A549 (cell line): Measurements from ENCODE around the gene GPR89B.

Source experiments
- BHLHE40 ChIP-seq: IDR thresholded peaks from 2 replicates; pipeline ENCODE4 v1.6.1; 2012; ENCODE audit warnings: low read depth, low read length, inconsistent platforms
- CEBPB ChIP-seq, 2 experiments: fragments of >200 bp in 1 of 2; sonication (Bioruptor Twin) in 1 of 2; formaldehyde crosslinking in 1 of 2; IDR thresholded peaks; 2 replicates each; pipeline ENCODE4 v1.6.1; 2012 to 2016
- CHD2 ChIP-seq: fragments of 150-350 bp; IDR thresholded peaks from 2 replicates; pipeline ENCODE4 v1.6.1; 2014; ENCODE audit warnings: low read length; ENCODE audit not compliant: partially characterized antibody
- CTCF ChIP-seq: fragments of >200 bp; sonication (Bioruptor Twin); formaldehyde crosslinking; IDR thresholded peaks from 3 replicates; pipeline ENCODE4 v1.5.1; 2016
- FOSB ChIP-seq: fragments of 250-450 bp; sonication (Bioruptor Pico); IDR thresholded peaks from 2 replicates; pipeline ENCODE4 v1.5.0; 2020; ENCODE audit warnings: mild to moderate bottlenecking, moderate library complexity
- MAZ ChIP-seq: fragments of 150-350 bp; IDR thresholded peaks from 2 replicates; pipeline ENCODE4 v1.6.1; 2014; ENCODE audit warnings: antibody characterized with exemption, low read depth, low read length, borderline replicate concordance
- NR3C1 ChIP-seq: fragments of >200 bp; sonication (Bioruptor Twin); formaldehyde crosslinking; IDR thresholded peaks from 3 replicates; pipeline ENCODE4 v1.6.1; 2017
- POLR2A ChIP-seq: IDR thresholded peaks from 2 replicates; pipeline ENCODE4 v1.6.1; 2012; ENCODE audit warnings: mild to moderate bottlenecking, low read length
- RAD21 ChIP-seq, 2 experiments: fragments of >200 bp in 1 of 2; sonication (Bioruptor Twin) in 1 of 2; formaldehyde crosslinking in 1 of 2; IDR thresholded peaks in 1 of 2; conservative IDR thresholded peaks in 1 of 2; 2 replicates in 1 of 2; 3 replicates in 1 of 2; pipeline ENCODE4 v1.6.1; 2012 to 2018; ENCODE audit warnings: inconsistent platforms in 1 of 2
- RCOR1 ChIP-seq: fragments of 150-350 bp; IDR thresholded peaks from 2 replicates; pipeline ENCODE4 v1.6.1; 2014; ENCODE audit warnings: antibody characterized with exemption, low read length, low read depth
- SMC3 ChIP-seq: fragments of >200 bp; sonication (Bioruptor Twin); formaldehyde crosslinking; IDR thresholded peaks from 3 replicates; pipeline ENCODE4 v1.6.1; 2018; ENCODE audit warnings: inconsistent platforms
- ZNF302 ChIP-seq: fragments of 250-450 bp; sonication (Bioruptor Pico); IDR thresholded peaks from 2 replicates; pipeline ENCODE4 v1.9.0; 2021; ENCODE audit warnings: inconsistent platforms, mild to moderate bottlenecking, moderate library complexity

- TF ChIP-seq ZNF302 (CRISPR knock-in tag) (no peak), SMC3 (no peak), POLR2A (no peak), CTCF (no peak), MAZ (no peak), RCOR1 (no peak), FOSB (CRISPR knock-in tag) (no peak), RAD21 (conservative IDR thresholded peaks at IDR 0.05 in 1 of 2, IDR thresholded peaks at IDR 0.05 in 1 of 2) (no peak), NR3C1 (no peak), CHD2 (no peak), CEBPB (IDR thresholded peaks at IDR 0.05) (no peak), BHLHE40 (no peak)
These were observed 14.8 kb upstream of the GPR89B start for GRCh38 chr1:147913362-147913942.
